IPS DF 4.7 (cell line): ENCODE data around the gene FAM124B.
A peak's percentile ranks its signal among the peaks of the same experiment; 100 is the strongest.
"Not testable (repeated sequence)": the region's sequence is repeated elsewhere in the genome, so short reads cannot be mapped to it uniquely, and the experiment has no call there.

Experiments
- DNase-seq: peaks from one replicate; pipeline ENCODE4 v3.0.0-alpha.2; 2013; ENCODE audit warnings: low spot score; ENCODE audit errors: extremely low read depth

FAM124B gene

DNA sequence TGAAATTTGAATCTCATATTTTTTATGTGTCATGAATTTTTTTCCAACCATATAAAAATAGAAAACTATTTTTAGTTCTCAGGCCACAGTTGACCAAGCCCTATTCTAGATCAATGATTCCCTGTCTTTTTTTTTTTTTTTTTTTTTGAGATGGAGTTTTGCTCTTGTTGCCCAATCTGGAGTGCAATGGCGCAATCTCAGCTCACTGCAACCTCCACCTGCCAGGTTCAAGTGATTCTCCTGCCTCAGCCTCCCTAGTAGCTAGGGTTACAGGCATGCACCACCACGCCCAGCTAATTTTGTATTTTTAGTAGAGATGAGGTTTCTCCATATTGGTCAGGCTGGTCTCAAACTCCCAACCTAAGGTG lies 19.6 kb downstream of the FAM124B start:
- DNase-seq: not testable (repeated sequence)

GRCh38 chr2:224381521-224382279 lies 20.2 kb downstream of the FAM124B start:
- no peak for DNase-seq

GRCh38 chr2:224379986-224380385 lies 21.9 kb downstream of the FAM124B start:
- DNase-seq: no peak

- DNase-seq: no peak
Measured at GRCh38 chr2:224379172-224379571, 22.7 kb downstream of the FAM124B start.

- DNase-seq: no peak
Measured at GRCh38 chr2:224378701-224379097, 23.2 kb downstream of the FAM124B start.

- DNase-seq: no peak
Measured at GRCh38 chr2:224377751-224378700, 23.9 kb downstream of the FAM124B start.

DNA sequence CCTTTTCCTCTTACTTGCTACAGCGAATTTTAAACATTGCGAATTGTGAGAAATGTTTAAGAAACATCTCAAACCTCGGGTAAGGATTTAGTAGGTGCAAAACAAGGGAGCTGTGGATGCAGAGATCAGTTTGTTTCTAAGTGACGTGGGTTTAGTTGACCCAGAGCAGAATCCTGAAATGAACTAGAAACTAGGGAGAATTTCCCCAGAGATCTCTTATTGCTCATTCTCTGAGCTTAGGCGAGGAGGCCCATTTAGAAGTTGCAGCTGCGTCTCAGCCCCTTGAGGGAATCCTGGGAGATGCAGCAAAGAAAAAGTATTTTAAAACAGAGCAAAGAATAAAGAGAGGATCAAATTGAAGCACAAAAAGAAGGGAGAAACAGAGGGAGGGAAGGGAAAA lies 29.3 kb downstream of the FAM124B start:
- no peak for DNase-seq

- DNase-seq: peak; percentile 51
Measured at GRCh38 chr2:224369028-224369632, 32.8 kb downstream of the FAM124B start.

- DNase-seq: no peak
Measured at GRCh38 chr2:224366267-224366844, 35.6 kb downstream of the FAM124B start.

DNA sequence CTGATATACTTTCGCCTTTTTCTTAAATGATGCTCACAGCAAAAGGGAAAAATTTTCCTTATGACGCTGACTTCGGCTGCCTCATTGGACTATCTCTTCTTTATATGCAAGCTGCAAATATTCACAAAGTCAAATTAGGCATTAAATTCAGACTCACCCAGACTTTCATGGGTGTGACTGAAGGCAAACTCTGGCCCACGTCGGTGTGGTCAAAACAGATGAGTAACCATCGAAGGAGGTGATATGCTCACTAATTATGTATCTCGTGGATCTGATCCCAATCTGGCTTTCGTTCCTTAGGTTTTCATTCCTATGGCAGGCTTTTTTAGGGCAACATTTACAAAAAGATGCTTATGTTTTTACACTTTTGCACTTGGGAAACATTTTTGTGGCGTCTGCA lies 36.6 kb downstream of the FAM124B start:
- DNase-seq: no peak

DNA sequence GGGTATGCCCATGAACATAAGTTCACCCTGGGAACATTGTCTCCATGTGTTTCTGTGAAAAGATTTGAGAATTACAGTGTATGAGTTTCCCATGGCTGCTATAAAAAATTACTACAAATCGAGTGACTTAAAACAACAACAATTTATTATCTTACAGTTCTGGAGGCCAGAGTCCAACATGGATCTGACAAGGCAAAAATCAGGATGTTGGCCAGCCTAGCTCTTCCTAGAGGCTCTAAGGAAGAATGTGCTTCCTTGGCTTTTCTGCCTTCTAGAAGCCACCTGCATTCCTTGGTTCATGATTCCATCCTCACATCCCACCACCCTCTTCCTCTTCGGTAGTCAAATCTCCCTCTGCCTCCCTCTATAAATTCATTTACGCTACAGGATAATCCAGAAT lies 38.6 kb downstream of the FAM124B start:
- no peak for DNase-seq

GRCh38 chr2:224362094-224362493 lies 39.8 kb downstream of the FAM124B start:
- no peak for DNase-seq

DNA sequence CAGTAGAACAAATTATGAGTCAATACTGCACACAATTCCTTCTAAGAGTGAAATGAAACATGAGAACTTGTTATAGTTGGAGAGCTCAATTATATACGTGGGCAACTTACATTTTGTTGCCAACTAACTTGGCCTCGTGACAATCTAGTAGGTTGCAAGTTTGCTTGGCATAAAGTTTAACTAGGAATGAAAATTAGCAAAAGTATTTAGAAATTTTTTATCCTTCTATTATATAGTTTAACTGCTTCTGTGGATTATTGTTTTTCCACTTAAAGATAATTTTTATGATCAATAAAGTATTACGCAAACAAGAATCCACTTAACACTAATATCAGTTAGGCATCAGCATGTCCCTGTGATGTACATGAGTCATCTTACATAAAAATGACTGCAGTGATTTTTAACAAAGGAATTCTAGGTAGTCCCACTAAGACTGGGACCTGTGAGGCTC lies 41.1 kb downstream of the FAM124B start:
- no peak for DNase-seq

GRCh38 chr2:224359569-224359968 lies 42.3 kb downstream of the FAM124B start:
- DNase-seq: peak; percentile 19

DNA sequence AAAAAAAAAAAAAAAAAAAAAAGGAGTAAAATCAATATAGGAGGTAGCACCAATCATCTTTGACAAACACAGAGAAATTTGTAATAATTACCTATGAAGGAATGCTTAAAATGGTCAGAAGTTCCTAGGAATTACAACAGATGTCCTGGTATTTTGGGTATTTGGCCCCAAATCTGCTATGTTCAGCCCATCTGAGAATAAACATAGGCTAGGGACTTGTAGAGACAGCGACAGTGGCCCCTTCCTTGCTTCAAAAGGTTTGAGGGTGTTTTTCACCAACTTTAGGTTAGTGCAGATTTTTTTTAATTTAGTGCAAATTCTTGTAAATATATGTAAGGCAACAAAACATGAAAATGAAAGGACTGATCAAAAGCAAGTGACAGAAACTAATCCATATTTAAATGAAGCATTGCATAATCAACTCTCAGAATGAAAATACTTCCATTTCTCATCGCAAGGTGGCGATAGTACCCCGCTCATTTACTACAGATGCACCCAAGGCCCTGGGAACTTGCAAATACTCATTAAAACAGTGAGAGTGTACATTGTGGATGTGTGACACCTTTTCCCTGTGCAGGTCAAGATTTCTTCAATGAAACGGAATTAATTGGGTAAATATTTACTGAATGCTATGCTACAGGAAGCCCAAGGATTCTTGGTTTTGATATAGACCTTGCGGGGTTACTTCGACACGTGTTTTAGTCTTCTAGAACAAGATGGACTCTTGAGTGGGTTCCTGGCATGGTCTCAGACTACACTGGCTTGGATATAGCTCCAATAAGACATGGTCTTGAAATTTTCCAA lies 44.6 kb downstream of the FAM124B start:
- peak; percentile 62 for DNase-seq

DNA sequence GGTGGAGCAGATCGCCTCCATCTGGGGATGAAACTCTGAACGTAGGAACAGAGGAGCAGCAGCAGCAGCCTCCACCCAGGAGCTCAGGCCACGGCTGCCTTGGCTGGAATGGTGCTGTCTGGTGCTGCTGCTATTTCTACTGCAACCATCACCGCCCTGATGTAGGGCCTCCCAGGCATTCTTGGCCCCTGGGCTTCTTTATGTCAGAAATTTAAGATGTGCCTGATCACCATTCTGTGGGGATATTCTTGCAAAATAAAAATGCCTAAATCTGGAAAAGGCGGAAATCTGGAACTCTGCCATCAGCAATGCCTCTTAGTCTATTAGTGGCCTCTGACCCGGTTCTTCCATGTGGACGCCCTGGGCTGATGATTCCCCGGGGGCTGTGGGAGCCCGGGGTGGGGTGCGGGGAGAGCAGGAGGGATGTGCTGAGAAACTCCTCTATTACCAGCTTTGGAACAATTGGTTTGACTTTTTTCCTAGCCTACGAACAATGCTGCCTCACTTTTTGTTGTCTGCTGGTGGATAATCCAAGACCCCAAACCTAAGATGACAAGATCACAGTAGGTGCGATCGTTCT lies 47.2 kb downstream of the FAM124B start:
- no peak for DNase-seq

DNA sequence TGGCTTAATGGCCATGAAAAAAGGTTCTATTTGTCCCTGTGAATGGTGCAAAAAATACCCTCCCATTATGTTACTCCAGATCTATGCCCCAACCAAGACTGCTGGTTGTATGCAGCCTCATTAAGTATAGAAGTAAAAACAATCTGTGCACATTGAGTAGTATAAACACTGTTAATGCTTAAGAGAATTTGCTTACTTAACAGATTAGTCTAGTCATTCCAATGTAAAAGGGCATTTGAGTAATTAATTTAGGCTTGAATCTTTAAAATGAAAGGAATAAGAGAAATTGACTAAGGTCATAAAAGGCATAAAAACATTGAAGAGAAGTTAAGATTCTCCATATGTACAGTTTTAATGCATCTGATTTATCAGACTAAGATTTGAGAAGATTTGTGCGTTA lies 51.2 kb downstream of the FAM124B start:
- no peak for DNase-seq

GRCh38 chr2:224349396-224349795 lies 52.5 kb downstream of the FAM124B start:
- DNase-seq: no peak

DNA sequence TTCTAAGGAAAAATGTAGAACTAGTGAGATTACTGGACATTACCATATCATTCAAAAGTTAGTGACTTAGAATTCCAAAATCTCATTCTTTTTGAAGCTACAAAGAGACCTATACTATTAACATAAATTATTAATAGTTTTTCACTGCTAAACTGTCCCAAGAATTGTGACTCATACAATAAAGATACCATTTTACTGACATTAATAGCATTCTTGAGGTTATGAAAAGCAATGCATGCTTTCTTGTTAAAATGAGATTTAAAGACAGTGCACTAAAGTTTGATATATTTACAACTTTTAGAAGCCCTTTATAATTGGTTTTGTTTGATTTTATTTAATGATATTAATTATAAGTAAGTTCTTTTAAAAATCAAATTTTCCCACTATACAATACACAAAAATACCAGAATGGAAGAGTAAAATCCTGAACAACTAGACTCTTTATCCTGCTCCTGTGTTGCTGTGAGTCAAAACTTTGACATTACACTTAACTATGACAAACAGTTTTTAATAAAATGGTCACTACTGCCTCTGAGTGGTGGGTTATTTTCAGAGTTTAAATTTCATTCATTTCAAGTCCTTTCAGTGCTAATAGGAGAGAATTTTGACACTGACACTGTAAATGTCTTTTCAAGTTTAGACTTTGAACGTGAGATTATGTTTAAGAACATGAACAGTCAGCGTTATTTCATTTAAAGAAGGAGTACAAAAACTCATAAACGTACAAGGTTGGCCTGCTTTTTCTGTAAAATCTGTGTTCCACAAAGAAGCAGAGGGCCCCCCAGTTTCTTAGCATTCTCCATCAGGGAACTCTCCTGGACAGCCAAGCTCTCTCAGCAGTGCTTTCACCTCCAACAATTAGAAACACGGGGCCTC lies 54.5 kb downstream of the FAM124B start:
- no peak for DNase-seq
